K562 (cell line): ENCODE results near the gene GP1BB. TPM values are rescaled to one million over a fixed set of nuclear protein-coding genes. Genes with fewer than 3 reads are reported as not detected.

Experiments
- BRF1 ChIP-seq: IDR thresholded peaks from 3 replicates; pipeline ENCODE4 v1.6.1; 2011; ENCODE audit warnings: borderline replicate concordance, mild to moderate bottlenecking; ENCODE audit not compliant: insufficient read length; ENCODE audit errors: extremely low read depth
- CHD4 ChIP-seq: fragments of 200-600 bp; sonication (generic); IDR thresholded peaks from 3 replicates; pipeline ENCODE4 v1.6.1; 2012; ENCODE audit warnings: low read depth, mild to moderate bottlenecking, mixed read lengths, low read length, inconsistent platforms; ENCODE audit not compliant: insufficient read depth, insufficient replicate concordance, poor library complexity, severe bottlenecking
- EZH2 ChIP-seq: IDR thresholded peaks from 2 replicates; pipeline ENCODE4 v1.6.1; 2012; ENCODE audit warnings: low read depth, mild to moderate bottlenecking, inconsistent platforms, low read length, borderline replicate concordance
- GABPA ChIP-seq: fragments of 200-800 bp; sonication (Bioruptor generic); conservative IDR thresholded peaks from 2 replicates; pipeline ENCODE4 v1.6.1; 2016; ENCODE audit warnings: low read depth, missing genetic modification characterization, missing compliant biosample characterization
- HEY1 ChIP-seq: fragments of 250-450 bp; sonication (Bioruptor Pico); IDR thresholded peaks from 2 replicates; pipeline ENCODE4 v1.5.0; 2020; ENCODE audit warnings: mild to moderate bottlenecking, moderate library complexity, borderline replicate concordance
- HNRNPLL ChIP-seq: fragments of 200-400 bp; formaldehyde crosslinking; IDR thresholded peaks from 2 replicates; pipeline ENCODE4 v1.6.1; 2017; ENCODE audit warnings: low read length, low read depth, mild to moderate bottlenecking; ENCODE audit not compliant: poor library complexity, severe bottlenecking
- KDM2B ChIP-seq: fragments of 250-450 bp; sonication (Bioruptor Pico); IDR thresholded peaks from 2 replicates; pipeline ENCODE4 v1.8.0; 2021; ENCODE audit warnings: mild to moderate bottlenecking, moderate library complexity
- MTA1 ChIP-seq: fragments of 450-650 bp; IDR thresholded peaks from 2 replicates; pipeline ENCODE4 v1.6.1; 2017; ENCODE audit warnings: borderline replicate concordance
- MTA3 ChIP-seq: fragments of 450-650 bp; formaldehyde crosslinking; IDR thresholded peaks from 2 replicates; pipeline ENCODE4 v1.6.1; 2017; ENCODE audit warnings: mild to moderate bottlenecking, borderline replicate concordance
- MYC ChIP-seq, 2 experiments: fragments of 250-450 bp in 1 of 2; sonication (Bioruptor Pico) in 1 of 2; IDR thresholded peaks; 2 replicates each; pipeline versions ENCODE4 v1.5.1 to v1.6.1; 2012 to 2021; ENCODE audit warnings: low read depth in 2 of 2, borderline replicate concordance in 1 of 2, improper control_type of control experiment in 1 of 2, low read length in 1 of 2, mild to moderate bottlenecking in 1 of 2, moderate library complexity in 1 of 2
- NCOR1 ChIP-seq: fragments of 450-650 bp; IDR thresholded peaks from 2 replicates; pipeline ENCODE4 v1.6.1; 2016; ENCODE audit warnings: mild to moderate bottlenecking, moderate library complexity
- POLR2B ChIP-seq: fragments of 450-650 bp; IDR thresholded peaks from 2 replicates; pipeline ENCODE4 v1.6.1; 2018; ENCODE audit warnings: low read depth; ENCODE audit not compliant: partially characterized antibody
- PPARD ChIP-seq: fragments of 250-450 bp; sonication (Bioruptor Pico); IDR thresholded peaks from 2 replicates; pipeline ENCODE4 v1.8.0; 2022; ENCODE audit warnings: inconsistent platforms, mild to moderate bottlenecking, moderate library complexity
- PRMT5 ChIP-seq: sonication (generic); formaldehyde crosslinking; IDR thresholded peaks from 2 replicates; pipeline ENCODE4 v1.5.0; 2020; ENCODE audit warnings: missing genetic modification reagents
- RCOR1 ChIP-seq, 2 experiments: IDR thresholded peaks; 2 replicates each; pipeline ENCODE4 v1.6.1; 2012; ENCODE audit warnings: low read depth in 2 of 2, low read length in 2 of 2, borderline replicate concordance in 1 of 2, improper control_type of control experiment in 1 of 2
- SIN3B ChIP-seq: fragments of 450-650 bp; IDR thresholded peaks from 2 replicates; pipeline ENCODE4 v1.6.1; 2017; ENCODE audit warnings: low read depth, mild to moderate bottlenecking, moderate library complexity
- SNIP1 ChIP-seq: fragments of 450-650 bp; IDR thresholded peaks from 2 replicates; pipeline ENCODE4 v1.7.1; 2017; ENCODE audit warnings: low read depth, mild to moderate bottlenecking
- ZBTB12 ChIP-seq: fragments of 250-450 bp; sonication (Bioruptor Pico); IDR thresholded peaks from 2 replicates; pipeline ENCODE4 v1.4.0; 2020
- ZBTB2 ChIP-seq: fragments of 450-650 bp; IDR thresholded peaks from 2 replicates; pipeline ENCODE4 v1.6.1; 2016; ENCODE audit warnings: antibody characterized with exemption
- polyA plus RNA-seq, 8 experiments: library from polyadenylated mRNA; depleted of rRNA in 4 of 8; stranded (reverse) in 5 of 8; unstranded in 3 of 8; fragments of >200 nt; fragmentation: Nextera tagmentation in 2 of 8; fragmentation: Illumina TruSeq in 1 of 8; extraction: Ambion mirVana in 2 of 8; extraction: Trizol in 1 of 8; gene quantifications; 2 replicates each; pipeline versions ENCODE4 v1.2.1 to v1.2.3, GENCODE V29; 2011 to 2014; ENCODE audit warnings: inconsistent platforms in 1 of 8, missing spikeins in 1 of 8
- total RNA-seq, 7 experiments: library from RNA; depleted of rRNA in 6 of 7; stranded (reverse); fragments of >200 nt in 6 of 7; fragmentation: Illumina TruSeq in 2 of 7; extraction: Trizol in 2 of 7; gene quantifications; 2 replicates each; pipeline versions ENCODE4 v1.2.1 to v1.2.3, GENCODE V29; 2011 to 2021; ENCODE audit warnings: low replicate concordance in 1 of 7
- TF ChIP-seq, protein P1 (sequence below): fragments of 250-450 bp; sonication (Bioruptor Pico); IDR thresholded peaks from 2 replicates; pipeline ENCODE4 v1.9.0; 2021; ENCODE audit warnings: mild to moderate bottlenecking, inconsistent platforms
- TF ChIP-seq, protein P2 (sequence below): fragments of 250-450 bp; sonication (Bioruptor Pico); IDR thresholded peaks from 2 replicates; pipeline ENCODE4 v1.8.0; 2021; ENCODE audit warnings: borderline replicate concordance, mild to moderate bottlenecking, moderate library complexity; ENCODE audit not compliant: poor library complexity, severe bottlenecking

Gene GP1BB
- total and polyA plus RNA-seq, 9 of the 15 experiments (the other 6 are each of a cell fraction or from before 2014, with no cell fraction given) = 0.69 to 162 (median 2.8) TPM

GRCh38 chr22:19757140-19757984, 34.0 kb downstream of the GP1BB start (continued):
- 0 out of 2 replicates have a peak, but pooled peaks have one; percentile 34 for TF ChIP-seq MTA1
- TF ChIP-seq PRMT5 (CRISPR knock-in tag) = peak; percentile 38; the same call in 1 of the 2 replicates
- no peak for TF ChIP-seq PPARD
- TF ChIP-seq, protein P1, sequence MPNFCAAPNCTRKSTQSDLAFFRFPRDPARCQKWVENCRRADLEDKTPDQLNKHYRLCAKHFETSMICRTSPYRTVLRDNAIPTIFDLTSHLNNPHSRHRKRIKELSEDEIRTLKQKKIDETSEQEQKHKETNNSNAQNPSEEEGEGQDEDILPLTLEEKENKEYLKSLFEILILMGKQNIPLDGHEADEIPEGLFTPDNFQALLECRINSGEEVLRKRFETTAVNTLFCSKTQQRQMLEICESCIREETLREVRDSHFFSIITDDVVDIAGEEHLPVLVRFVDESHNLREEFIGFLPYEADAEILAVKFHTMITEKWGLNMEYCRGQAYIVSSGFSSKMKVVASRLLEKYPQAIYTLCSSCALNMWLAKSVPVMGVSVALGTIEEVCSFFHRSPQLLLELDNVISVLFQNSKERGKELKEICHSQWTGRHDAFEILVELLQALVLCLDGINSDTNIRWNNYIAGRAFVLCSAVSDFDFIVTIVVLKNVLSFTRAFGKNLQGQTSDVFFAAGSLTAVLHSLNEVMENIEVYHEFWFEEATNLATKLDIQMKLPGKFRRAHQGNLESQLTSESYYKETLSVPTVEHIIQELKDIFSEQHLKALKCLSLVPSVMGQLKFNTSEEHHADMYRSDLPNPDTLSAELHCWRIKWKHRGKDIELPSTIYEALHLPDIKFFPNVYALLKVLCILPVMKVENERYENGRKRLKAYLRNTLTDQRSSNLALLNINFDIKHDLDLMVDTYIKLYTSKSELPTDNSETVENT (CRISPR knock-in tag) = peak; percentile 52
- TF ChIP-seq HNRNPLL = peak; percentile 15
- no peak for TF ChIP-seq CHD4
- peak; percentile 62; the same call in 1 of the 2 replicates for TF ChIP-seq KDM2B (CRISPR knock-in tag)
- no peak for TF ChIP-seq GABPA (tag)
- no peak for TF ChIP-seq NCOR1
- no peak for TF ChIP-seq POLR2B
- no peak for TF ChIP-seq MYC (IDR thresholded peaks at IDR 0.05; ENCODE audit: low read depth, low read length)
- TF ChIP-seq MYC (CRISPR knock-in tag; IDR thresholded peaks at IDR 0.05; ENCODE audit: borderline replicate concordance, low read depth) = peak; percentile 71
- TF ChIP-seq SNIP1 = no peak
- TF ChIP-seq ZBTB12 (CRISPR knock-in tag) = no peak
- TF ChIP-seq ZBTB2 = peak; percentile 44; the same call in 1 of the 2 replicates
- no peak for TF ChIP-seq BRF1
- TF ChIP-seq, protein P2, sequence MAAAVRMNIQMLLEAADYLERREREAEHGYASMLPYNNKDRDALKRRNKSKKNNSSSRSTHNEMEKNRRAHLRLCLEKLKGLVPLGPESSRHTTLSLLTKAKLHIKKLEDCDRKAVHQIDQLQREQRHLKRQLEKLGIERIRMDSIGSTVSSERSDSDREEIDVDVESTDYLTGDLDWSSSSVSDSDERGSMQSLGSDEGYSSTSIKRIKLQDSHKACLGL = peak; percentile 15
- TF ChIP-seq RCOR1 (IDR thresholded peaks at IDR 0.05; ENCODE audit: borderline replicate concordance in 1 of 2, low read depth in 2 of 2, low read length in 2 of 2) = no peak
- peak; percentile 33; the same call in 1 of the 2 replicates for TF ChIP-seq MTA3
- no peak; the same call in 1 of the 2 replicates for TF ChIP-seq EZH2
- peak; percentile 34; the same call in 1 of the 2 replicates for TF ChIP-seq SIN3B
- no peak for TF ChIP-seq HEY1 (CRISPR knock-in tag)
